ENCODE measurements around the gene DNAAF5.

Gene DNAAF5

GRCh38 chr7:726084-726853, at the start of gene DNAAF5:
Gene DNAAF5, plus strand, starts transcription at chr7:726699. Its CDS starts 22 bp downstream, at chr7:726721.
- peak; percentile 72 to 81 for DNase-seq (ENCODE audit: low read depth in 1 of 2, low spot score in 1 of 2)

DNA sequence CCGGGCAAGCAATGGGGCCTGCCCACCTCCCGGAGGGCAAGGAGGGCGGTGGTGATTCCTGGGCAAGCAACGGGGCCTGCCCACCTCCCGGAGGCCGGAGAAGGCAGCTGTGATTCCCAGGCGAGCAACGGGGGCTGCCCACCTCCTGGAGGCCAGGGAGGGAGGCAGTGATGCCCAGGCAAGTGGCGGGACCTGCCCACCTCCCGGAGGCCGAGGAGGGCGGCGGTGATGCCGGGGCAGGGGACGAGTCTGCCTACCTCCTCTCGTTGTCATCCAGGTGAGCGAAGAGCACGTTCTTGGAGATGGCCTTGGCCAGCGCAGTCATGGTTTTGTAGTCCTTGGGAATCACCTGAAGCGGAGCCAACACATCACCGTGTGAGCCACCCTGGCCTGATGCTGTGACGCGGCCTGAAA, 49.5 kb upstream of the DNAAF5 start:
- no peak for DNase-seq (ENCODE audit: low read depth in 1 of 2, low spot score in 1 of 2)

- DNase-seq (ENCODE audit: low read depth in 1 of 2, low spot score in 1 of 2), result no peak
Measured at GRCh38 chr7:680411-681127, 45.9 kb upstream of the DNAAF5 start.

DNA sequence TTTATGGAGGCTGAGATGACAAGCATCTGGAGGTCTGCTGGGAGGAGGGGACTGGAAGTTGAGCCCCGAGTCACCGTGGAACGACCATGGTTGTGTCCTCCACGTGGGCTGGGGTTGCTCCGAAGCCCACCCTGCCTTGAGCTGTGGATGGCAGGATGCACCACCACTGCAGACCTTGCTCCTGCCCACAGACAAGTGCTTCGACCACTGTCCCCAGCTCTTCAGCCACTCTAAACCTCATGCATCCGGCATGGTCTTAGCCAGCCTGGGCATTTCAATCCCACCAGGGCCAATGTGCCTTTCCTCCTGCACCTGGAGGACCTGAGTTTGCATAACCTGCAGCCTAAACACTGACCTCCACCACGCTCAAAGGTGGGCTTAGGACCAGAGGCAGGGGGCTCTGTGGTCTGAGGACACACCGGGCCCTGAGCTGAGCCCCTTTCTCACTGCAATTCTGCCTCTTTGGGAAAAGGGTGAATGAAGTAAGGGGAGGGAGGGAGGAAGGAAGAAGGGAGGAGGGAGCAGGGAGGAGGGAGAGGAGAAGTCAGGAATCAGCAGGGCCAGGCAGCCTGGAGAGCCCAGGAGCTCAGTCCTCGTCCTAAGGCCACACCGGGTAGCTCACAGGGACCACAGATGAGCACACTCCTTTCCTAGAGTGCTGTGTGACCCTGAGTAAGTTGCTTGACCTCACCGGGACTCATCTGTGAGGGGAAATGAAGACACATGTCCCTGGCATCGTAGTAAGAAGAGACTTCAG, 44.8 kb upstream of the DNAAF5 start:
- no peak for DNase-seq (ENCODE audit: low read depth in 1 of 2, low spot score in 1 of 2)

DNA sequence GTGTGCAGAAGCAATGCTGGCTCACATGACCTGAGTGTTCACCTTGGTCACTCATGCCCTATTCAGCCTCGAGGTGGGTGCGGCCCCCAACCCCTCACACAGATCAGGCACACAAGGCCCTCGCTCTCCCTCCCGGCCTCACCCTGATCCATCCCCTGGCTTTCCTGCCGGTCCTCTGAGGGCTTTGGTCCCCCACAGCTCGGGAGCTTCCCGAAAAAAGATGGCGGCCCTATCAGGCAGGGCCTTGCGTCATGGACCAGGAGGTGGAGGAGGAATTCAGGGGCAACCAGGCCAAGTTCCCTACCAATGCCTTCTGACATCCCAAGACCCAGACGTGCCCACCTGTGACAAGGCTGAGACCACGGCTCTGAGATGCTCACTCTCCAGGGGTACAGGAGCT, 43.7 kb upstream of the DNAAF5 start:
- DNase-seq (ENCODE audit: low read depth in 1 of 2, low spot score in 1 of 2), result no peak

- no peak for DNase-seq (ENCODE audit: low read depth in 1 of 2, low spot score in 1 of 2)
Measured at GRCh38 chr7:683526-684205, 42.8 kb upstream of the DNAAF5 start.

DNA sequence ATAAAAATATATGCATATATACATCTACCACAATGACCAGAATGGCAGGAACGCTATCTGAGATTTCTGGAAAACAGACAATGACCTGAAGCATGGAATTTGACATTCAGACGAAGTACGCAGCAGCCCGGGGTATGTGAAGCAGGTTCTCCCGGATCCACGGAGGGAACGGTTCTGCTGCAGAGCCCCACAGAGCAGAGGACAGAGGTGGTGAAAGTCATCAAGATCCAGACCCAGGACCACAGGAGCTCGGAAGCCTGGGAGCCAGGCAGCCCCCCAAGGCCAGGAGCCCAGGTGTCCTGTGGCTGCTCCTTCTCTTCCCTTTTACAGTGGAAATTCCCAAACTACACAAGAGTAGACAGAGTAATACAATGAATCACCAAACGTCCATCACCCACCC, 42.1 kb upstream of the DNAAF5 start:
- no peak for DNase-seq (ENCODE audit: low read depth in 1 of 2, low spot score in 1 of 2)

GRCh38 chr7:685540-685939, 41.0 kb upstream of the DNAAF5 start:
- no peak for DNase-seq (ENCODE audit: low read depth in 1 of 2, low spot score in 1 of 2)

DNA sequence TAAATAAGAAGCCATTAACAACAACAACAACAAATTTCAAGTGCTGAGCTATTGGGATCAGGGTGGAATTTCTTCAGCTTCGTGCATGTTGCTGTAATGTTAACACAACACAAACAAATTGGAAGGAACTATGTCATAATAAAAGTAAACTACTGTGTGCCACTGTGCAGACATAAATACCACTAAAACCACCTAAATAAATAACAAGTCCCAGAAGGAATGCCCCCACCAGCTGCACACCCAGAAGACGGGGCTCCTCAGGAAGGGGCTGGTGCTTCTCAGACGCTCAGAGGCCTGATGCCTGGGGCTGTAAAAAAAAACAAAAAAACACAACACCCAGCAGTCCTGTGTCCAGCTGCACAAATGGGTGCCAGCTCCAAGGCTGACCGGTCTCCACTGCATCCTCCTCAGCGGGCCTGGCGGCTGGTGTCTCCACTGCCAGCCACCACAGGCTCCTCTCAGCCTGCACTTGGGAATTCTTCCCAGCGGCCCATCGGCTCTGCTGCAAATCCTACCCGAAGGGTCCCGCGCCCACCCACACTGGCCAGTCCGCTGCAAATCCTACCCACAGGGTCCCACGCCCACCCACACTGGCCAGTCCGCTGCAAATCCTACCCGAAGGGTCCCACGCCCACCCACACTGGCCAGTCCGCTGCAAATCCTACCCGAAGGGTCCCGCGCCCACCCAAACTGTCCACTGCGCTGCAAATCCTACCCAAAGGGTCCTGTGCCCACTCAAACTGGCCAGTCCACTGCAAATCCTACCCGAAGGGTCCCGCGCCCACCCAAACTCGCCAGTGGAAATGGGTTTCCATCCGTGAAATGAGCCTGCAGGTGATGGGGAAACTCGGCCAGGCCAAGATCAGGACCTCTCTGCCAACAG, 35.8 kb upstream of the DNAAF5 start:
- no peak for DNase-seq (ENCODE audit: low read depth in 1 of 2, low spot score in 1 of 2)

- DNase-seq (ENCODE audit: low read depth in 1 of 2, low spot score in 1 of 2), result no peak
Measured at GRCh38 chr7:691361-692045, 35.0 kb upstream of the DNAAF5 start.

GRCh38 chr7:693280-693679, 33.2 kb upstream of the DNAAF5 start:
- no peak for DNase-seq (ENCODE audit: low read depth in 1 of 2, low spot score in 1 of 2)

- no peak for DNase-seq (ENCODE audit: low read depth in 1 of 2, low spot score in 1 of 2)
Measured at GRCh38 chr7:696426-696811, 30.1 kb upstream of the DNAAF5 start.

DNA sequence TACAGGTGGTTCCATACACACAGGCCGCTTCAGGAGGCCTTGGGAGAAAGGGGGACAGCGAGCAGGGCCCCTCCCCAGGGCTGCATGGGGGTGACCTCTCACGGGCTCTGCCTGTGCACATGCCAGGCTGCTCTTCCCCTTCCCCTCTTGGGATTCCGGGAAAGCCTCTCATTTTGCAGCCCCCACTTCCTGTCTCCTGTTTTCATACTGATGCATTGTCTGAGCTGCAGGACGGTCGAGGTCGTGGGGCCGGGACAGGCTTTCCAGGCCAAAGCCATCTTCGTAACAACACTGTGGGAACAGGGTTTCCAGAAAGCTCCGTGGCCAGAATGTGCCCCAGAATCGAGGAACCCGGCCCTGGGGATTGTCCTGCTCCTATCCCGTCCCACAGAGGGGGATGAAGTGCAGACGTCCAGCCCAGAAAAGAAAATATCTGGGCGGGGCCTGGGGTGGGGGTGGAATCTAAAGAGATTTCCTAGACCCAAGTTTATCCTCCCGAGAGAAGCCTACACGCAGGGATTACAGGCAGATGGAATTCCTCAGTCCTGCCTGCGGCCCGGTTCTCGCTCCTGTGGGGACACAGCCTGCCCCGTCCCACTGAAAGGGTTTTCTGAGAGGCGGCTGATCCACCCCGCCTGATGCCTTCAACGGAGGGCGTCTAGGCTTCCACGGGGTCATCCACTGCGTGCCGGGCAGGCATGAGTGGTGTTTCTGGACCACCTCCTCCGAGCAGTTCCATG, 29.5 kb upstream of the DNAAF5 start:
- no peak for DNase-seq (ENCODE audit: low read depth in 1 of 2, low spot score in 1 of 2)

GRCh38 chr7:698515-699475, 27.7 kb upstream of the DNAAF5 start:
- DNase-seq (ENCODE audit: low read depth in 1 of 2, low spot score in 1 of 2), result no peak

- DNase-seq (ENCODE audit: low read depth in 1 of 2, low spot score in 1 of 2), result no peak
Measured at GRCh38 chr7:699476-700170, 26.9 kb upstream of the DNAAF5 start.

GRCh38 chr7:701086-701671, 25.3 kb upstream of the DNAAF5 start:
- DNase-seq (ENCODE audit: low read depth in 1 of 2, low spot score in 1 of 2), result no peak

GRCh38 chr7:703049-703448, 23.4 kb upstream of the DNAAF5 start:
- no peak for DNase-seq (ENCODE audit: low read depth in 1 of 2, low spot score in 1 of 2)
